Activated CD4-positive, alpha-beta T cell treated with anti-CD3 and anti-CD28 coated beads, Interleukin-2, Interleukin-4, amounts not matched to agents 100 ng/mL and 50 ng/mL, durations not matched to agents 16 hours and 8 hours (primary cell): ENCODE data around the gene PRDM12.

Experiments
- DNase-seq: peaks from one replicate; pipeline ENCODE4 v3.0.0-alpha.2; 2020; ENCODE audit warnings: low spot score

The PRDM12 gene

GRCh38 chr9:130689937-130690700, 25.7 kb downstream of the PRDM12 start:
- no peak for DNase-seq

DNA sequence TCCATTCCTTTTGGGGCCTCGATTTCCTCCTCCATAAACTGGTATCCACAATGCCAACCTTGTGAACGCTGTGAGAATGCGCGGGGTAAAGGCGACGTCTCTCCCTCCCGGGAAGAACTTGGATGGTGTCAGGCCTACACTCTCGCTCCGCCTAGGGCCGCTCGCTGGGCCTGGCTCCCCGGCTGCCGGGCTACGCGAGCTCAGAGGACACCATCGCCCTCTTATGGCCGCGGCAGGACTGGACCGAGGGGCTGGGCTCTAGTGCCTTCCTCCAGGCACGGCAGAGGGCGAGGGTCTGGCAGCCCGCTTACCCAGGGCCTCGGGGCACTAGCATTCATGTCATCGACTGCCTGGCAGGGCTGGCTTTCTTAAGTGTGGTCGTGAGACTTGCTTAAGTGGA, 27.9 kb downstream of the PRDM12 start:
- DNase-seq = no peak

DNA sequence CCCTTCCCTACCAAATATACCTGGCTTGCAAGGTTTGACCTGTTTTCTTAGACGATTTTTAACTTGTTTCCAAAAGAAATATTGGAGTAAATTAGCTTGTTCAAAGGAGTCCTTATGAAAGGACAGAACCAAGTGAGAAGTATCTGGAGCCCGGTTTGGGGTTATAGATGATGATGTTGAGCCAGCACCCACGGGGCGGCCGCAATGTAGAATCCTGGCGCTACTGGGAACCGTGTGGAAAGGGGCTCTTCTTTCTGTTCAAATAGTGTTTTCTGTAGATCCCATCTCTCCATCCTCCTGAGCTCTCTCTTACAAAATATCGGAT, 28.7 kb downstream of the PRDM12 start:
- no peak for DNase-seq

- DNase-seq = peak; percentile 99
These were observed 29.2 kb downstream of the PRDM12 start, which contains the start of gene EXOSC2 for GRCh38 chr9:130693426-130694191. Gene EXOSC2 (plus strand): TSS chr9:130693780. CDS start chr9:130693792, 12 bp downstream.

DNA sequence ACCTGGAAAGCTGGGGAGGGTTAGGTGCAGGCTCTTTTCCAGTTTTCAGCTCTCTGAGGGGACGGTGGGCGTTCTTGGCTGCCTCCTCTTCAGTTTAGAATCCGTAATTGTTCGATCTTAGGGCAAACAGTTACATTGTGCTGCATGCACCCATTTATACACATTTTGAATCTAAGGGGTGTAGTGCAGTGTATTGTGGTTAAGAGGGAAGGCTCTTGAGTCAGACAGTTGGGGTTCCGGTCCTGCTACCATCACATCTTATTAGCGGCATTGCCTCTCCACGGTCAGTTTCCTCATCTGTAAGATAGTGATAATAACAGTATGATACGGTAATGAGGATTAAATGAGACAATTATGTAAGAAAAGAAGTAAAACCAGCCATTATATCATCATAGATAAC, 29.8 kb downstream of the PRDM12 start:
- peak; percentile 39 for DNase-seq

- no peak for DNase-seq
These were observed 31.8 kb downstream of the PRDM12 start for GRCh38 chr9:130696139-130696650.

- no peak for DNase-seq
These were observed 32.6 kb downstream of the PRDM12 start for GRCh38 chr9:130696996-130697395.

DNA sequence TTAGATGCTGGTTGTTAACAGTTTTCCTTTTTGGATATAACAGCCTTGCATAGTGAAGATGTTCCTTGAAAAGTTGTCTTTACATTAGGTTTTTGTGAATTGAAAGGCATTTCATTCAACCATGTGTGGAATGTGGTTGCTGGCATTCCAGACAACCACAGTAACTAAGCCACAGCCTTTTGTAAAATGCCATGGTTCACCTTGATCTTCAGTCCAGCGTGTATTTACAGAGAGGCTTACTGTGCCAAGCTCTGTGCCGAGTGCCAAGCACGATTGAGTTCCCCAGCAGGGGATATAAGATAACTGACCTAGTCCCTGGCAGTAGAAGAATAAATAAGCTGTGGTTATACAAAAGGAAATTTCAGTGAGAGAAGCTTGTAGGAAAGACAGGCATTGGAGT, 34.1 kb downstream of the PRDM12 start:
- DNase-seq = no peak

GRCh38 chr9:130699047-130699446, 34.7 kb downstream of the PRDM12 start:
- no peak for DNase-seq

DNA sequence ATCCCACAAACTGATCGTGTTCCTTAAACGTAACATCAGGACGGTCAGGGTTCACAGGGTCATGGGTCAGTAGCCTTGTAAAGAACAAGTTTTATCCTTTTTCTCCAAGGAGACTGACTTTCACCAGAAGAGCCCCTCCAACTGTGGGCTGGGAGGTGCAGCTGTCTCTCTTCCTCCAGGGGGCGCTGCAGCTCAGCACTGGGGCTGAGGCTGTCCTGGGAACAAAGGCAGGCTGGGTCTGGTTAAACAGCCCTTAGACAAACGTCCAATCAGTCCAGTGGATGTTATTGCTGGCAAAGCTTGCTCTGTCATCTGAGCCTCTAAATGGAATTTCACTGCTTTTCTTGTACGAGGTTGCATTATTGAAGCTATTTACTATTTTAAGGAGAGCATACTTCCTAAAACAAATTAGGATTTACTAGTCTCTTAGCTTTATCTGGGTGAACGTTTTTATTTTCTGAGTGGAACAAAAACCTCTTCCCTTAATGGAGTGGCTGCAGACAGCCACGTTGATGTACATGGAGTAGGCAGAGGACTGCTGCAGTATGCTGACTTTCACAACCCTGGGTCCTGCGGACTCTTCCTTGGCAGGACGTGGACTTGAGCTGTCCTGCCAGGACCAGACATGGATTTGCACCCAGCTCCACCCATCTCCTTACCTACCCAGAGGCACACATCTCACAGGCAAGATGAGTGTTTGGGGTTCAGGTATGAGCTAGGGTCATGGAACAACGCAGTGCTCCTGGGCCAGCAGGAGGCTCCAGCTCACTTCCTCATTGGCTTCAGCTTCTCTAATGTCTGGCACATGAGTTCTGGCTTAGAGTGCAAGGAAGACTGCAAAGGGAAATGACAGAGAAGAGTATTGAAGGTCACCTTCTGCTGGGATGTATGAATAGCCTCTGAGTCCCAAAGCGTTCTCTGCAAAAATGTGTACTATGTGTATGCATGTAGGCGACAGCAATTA, 36.9 kb downstream of the PRDM12 start:
- DNase-seq = peak; percentile 70

DNA sequence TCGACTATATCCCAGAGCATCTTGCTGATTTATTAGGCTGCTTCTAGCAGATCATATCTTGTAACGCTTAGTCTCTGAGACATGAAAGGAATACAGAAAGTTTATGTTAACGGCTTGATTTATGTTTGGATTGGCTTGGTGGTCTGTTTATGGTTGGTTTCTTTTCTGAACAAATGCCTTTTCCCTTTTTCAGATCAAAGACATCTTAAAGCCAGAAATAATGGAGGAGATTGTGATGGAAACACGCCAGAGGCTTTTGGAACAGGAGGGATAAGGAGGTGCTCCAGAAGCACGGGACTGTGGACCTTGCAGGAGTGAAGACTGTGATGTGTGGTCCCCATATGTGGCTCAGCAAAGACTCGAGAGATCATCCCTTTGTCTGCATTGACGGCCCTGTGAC, 39.1 kb downstream of the PRDM12 start:
- no peak for DNase-seq

- peak; percentile 68 for DNase-seq
These were observed 43.0 kb downstream of the PRDM12 start for GRCh38 chr9:130707225-130707976.

GRCh38 chr9:130710822-130711352, 46.5 kb downstream of the PRDM12 start:
- no peak for DNase-seq

- no peak for DNase-seq
These were observed 47.1 kb downstream of the PRDM12 start for GRCh38 chr9:130711469-130711868.

- peak; percentile 99 for DNase-seq
These were observed 48.3 kb downstream of the PRDM12 start for GRCh38 chr9:130712564-130713285.

- DNase-seq = no peak
These were observed 49.0 kb downstream of the PRDM12 start for GRCh38 chr9:130713286-130713960.

GRCh38 chr9:130714586-130715110, 50.3 kb downstream of the PRDM12 start:
- no peak for DNase-seq

DNA sequence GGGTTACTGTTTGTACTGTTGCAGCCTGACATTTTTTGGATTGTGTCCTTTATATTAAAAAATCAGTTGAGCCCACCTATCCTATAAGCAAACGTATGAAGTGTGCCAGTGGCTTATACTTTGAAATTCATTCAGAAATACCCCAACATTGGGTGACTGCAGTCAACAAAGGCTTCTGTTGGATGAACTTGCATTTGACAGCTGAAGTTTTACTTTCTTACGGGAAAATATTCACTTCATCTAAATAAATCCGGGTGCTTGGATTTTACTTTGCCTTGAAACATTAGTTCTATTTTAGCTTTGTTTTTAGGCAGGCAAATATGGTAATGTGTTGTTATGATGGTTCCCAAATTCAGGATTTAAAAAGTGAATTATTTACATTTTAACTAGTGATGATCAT, 50.9 kb downstream of the PRDM12 start:
- DNase-seq = no peak

- no peak for DNase-seq
These were observed 54.2 kb downstream of the PRDM12 start for GRCh38 chr9:130718562-130718961.

DNA sequence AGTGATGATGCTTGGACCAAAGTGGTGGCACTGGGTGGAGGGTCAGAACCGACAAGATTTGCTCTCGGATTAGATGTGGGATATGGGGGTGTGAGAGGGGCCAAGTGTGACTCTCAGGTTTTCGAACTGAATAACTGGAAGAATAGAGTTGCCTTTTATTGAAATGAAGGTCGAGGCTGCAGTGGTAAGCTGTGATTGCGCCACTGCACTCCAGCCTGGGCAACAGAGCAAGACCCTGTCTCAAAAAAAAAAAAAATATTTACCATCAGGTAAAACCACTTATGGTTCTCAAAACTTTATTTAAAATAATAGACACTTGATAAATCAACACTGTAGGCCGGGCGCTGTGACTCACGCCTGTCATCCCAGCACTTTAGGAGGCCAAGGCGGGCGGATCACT, 56.4 kb downstream of the PRDM12 start:
- no peak for DNase-seq
